ENCODE results near the gene FUT2.

The FUT2 gene

DNA sequence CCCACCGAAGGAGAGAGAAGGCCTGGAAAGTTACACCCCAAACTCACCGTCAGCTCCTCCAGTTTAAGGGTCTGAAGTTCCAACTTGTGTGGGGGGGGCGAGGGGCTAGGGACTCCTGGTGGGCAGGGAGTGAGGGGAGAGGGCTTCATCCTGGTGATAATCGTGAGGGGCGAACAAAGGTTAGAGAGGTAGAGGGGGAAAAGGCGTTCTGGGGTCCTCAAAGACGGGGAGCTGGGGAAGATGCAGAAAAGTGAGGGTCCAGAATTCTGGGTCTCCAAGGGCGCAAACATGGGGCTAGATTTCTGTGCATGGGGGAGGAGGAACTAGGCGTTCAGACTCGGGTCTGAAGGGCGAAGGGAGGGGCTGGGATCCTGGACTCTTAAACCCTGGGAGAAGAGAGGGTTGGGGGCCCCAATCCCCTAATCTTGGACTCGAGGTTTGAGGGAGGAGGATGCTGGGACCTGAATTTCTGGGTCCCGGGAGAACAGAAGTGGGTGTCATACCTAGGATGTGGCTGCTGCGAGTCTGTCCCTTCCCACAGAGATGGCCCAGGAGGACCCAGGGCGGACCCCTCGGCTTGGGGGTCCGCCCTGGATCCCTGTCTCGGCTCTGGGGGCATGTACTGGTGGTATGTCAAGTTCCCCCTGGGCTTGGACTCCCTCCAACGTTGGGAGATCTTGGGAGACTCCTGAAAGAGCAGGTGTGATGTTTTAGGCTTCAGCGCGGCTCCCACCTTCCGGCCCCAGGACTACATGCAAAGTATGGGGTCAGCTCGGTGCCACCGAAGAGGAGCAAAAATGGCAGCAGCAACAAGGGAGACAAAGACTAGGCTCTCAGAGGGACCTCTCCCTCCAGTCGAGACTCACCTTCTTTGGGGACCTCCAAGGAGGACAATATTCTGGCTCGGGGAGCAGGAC, 19.2 kb downstream of the FUT2 start:
- Histone ChIP-seq H2AFZ (ENCODE audit: low read depth, low read length) (no peak overlapping the region), H4K8ac (ENCODE audit: low read length) (peak overlapping the region; percentile 94), H3K23ac (ENCODE audit: low read length in 2 of 2) (peak overlapping the region in 1 of 2 experiments; percentile 52), H3K18ac (ENCODE audit: low read depth in 1 of 2, low read length in 2 of 2) (peak overlapping the region; percentile 62 to 97), H2AK5ac (ENCODE audit: low read length, severe bottlenecking) (peak overlapping the region; percentile 43), H3K4me2 (ENCODE audit: low read length, poor library complexity, severe bottlenecking) (peak overlapping the region; percentile 92), H2BK15ac (ENCODE audit: low read depth, poor library complexity, severe bottlenecking) (no peak overlapping the region), H3K4ac (ENCODE audit: low read depth in 1 of 2, low read length in 2 of 2) (peak overlapping the region; percentile 32 to 92), H3K27me3 (ENCODE audit: control insufficient read depth in 1 of 2, insufficient read depth in 1 of 2, low read length in 2 of 2) (no peaks in the 10 kb centered on the region), H2BK12ac (ENCODE audit: low read length in 2 of 2) (peak overlapping the region; percentile 31 to 72), H3K4me3 (ENCODE audit: insufficient read depth in 1 of 2, low read depth in 1 of 2, low read length in 2 of 2) (peak overlapping the region; percentile 31 to 82), H3K36me3 (ENCODE audit: control insufficient read depth in 1 of 2, insufficient read depth in 2 of 2, low read depth in 1 of 2, low read length in 2 of 2) (no peaks in the 10 kb centered on the region), H3K9ac (ENCODE audit: low read length) (peak overlapping the region; percentile 90), H3K4me1 (ENCODE audit: control insufficient read depth, insufficient read depth, low read depth, low read length) (peaks cover 25% of the 10 kb centered on the region), H2BK5ac (ENCODE audit: low read depth, low read length, poor library complexity, severe bottlenecking) (peak overlapping the region; percentile 83), H3K9me3 (ENCODE audit: control insufficient read depth, low read length) (peaks cover 3% of the 10 kb centered on the region), H3K14ac (ENCODE audit: low read length in 2 of 2) (peak overlapping the region in 1 of 2 experiments; percentile 30), H3K79me1 (replicated peaks; ENCODE audit: low read length, poor library complexity, severe bottlenecking) (peaks cover 18% of the 10 kb centered on the region), H2BK120ac (ENCODE audit: low read depth, low read length) (peak overlapping the region; percentile 82), H4K91ac (ENCODE audit: low read length) (peak overlapping the region; percentile 95), H3K27ac (ENCODE audit: low read length, poor library complexity, severe bottlenecking) (peak overlapping the region; percentile 75)
- 78% methylated on average over 26 of the region's 26 CpGs for WGBS
- DNase-seq, result no peak

GRCh38 chr19:48715681-48716171, 20.0 kb downstream of the FUT2 start:
- WGBS, result 95% methylated on average over 15 of the region's 19 CpGs
- Histone ChIP-seq H3K36me3 (ENCODE audit: control insufficient read depth in 1 of 2, insufficient read depth in 2 of 2, low read depth in 1 of 2, low read length in 2 of 2) (no peaks in the 10 kb centered on the region), H2BK120ac (ENCODE audit: low read depth, low read length) (no peak overlapping the region), H3K4me3 (ENCODE audit: insufficient read depth in 1 of 2, low read depth in 1 of 2, low read length in 2 of 2) (peak overlapping the region in 1 of 2 experiments; percentile 82), H3K79me1 (replicated peaks; ENCODE audit: low read length, poor library complexity, severe bottlenecking) (peaks cover 18% of the 10 kb centered on the region), H3K27ac (ENCODE audit: low read length, poor library complexity, severe bottlenecking) (no peak overlapping the region), H2BK12ac (ENCODE audit: low read length in 2 of 2) (peak overlapping the region in 1 of 2 experiments; percentile 24), H3K9ac (ENCODE audit: low read length) (peak overlapping the region; percentile 90), H3K4me1 (ENCODE audit: control insufficient read depth, insufficient read depth, low read depth, low read length) (peaks cover 29% of the 10 kb centered on the region), H4K8ac (ENCODE audit: low read length) (no peak overlapping the region), H2BK15ac (ENCODE audit: low read depth, poor library complexity, severe bottlenecking) (peak overlapping the region; percentile 77), H3K23ac (ENCODE audit: low read length in 2 of 2) (no peak overlapping the region), H3K9me3 (ENCODE audit: control insufficient read depth, low read length) (peaks cover 3% of the 10 kb centered on the region), H2AFZ (ENCODE audit: low read depth, low read length) (no peak overlapping the region), H3K4me2 (ENCODE audit: low read length, poor library complexity, severe bottlenecking) (no peak overlapping the region), H3K18ac (ENCODE audit: low read depth in 1 of 2, low read length in 2 of 2) (peak overlapping the region in 1 of 2 experiments; percentile 37), H4K91ac (ENCODE audit: low read length) (peak overlapping the region; percentile 84), H3K14ac (ENCODE audit: low read length in 2 of 2) (no peak overlapping the region), H2BK5ac (ENCODE audit: low read depth, low read length, poor library complexity, severe bottlenecking) (no peak overlapping the region), H2AK5ac (ENCODE audit: low read length, severe bottlenecking) (no peak overlapping the region), H3K4ac (ENCODE audit: low read depth in 1 of 2, low read length in 2 of 2) (peak overlapping the region in 1 of 2 experiments; percentile 92), H3K27me3 (ENCODE audit: control insufficient read depth in 1 of 2, insufficient read depth in 1 of 2, low read length in 2 of 2) (no peaks in the 10 kb centered on the region)
- no peak for DNase-seq

GRCh38 chr19:48716562-48717291, 21.0 kb downstream of the FUT2 start:
- Histone ChIP-seq H3K14ac (ENCODE audit: low read length in 2 of 2) (peak overlapping the region in 1 of 2 experiments; percentile 35), H4K8ac (ENCODE audit: low read length) (peak overlapping the region; percentile 30), H4K91ac (ENCODE audit: low read length) (peak overlapping the region; percentile 78), H3K18ac (ENCODE audit: low read depth in 1 of 2, low read length in 2 of 2) (peak overlapping the region; percentile 61 to 86), H2BK120ac (ENCODE audit: low read depth, low read length) (peak overlapping the region; percentile 57), H3K36me3 (ENCODE audit: control insufficient read depth in 1 of 2, insufficient read depth in 2 of 2, low read depth in 1 of 2, low read length in 2 of 2) (no peaks in the 10 kb centered on the region), H3K27ac (ENCODE audit: low read length, poor library complexity, severe bottlenecking) (no peak overlapping the region), H3K27me3 (ENCODE audit: control insufficient read depth in 1 of 2, insufficient read depth in 1 of 2, low read length in 2 of 2) (no peaks in the 10 kb centered on the region), H3K4me1 (ENCODE audit: control insufficient read depth, insufficient read depth, low read depth, low read length) (peaks cover 31% of the 10 kb centered on the region), H2BK5ac (ENCODE audit: low read depth, low read length, poor library complexity, severe bottlenecking) (no peak overlapping the region), H2AK5ac (ENCODE audit: low read length, severe bottlenecking) (peak overlapping the region; percentile 62), H3K9ac (ENCODE audit: low read length) (peak overlapping the region; percentile 90), H3K4me2 (ENCODE audit: low read length, poor library complexity, severe bottlenecking) (peak overlapping the region; percentile 57), H3K9me3 (ENCODE audit: control insufficient read depth, low read length) (no peaks in the 10 kb centered on the region), H2BK12ac (ENCODE audit: low read length in 2 of 2) (peak overlapping the region in 1 of 2 experiments; percentile 65), H2AFZ (ENCODE audit: low read depth, low read length) (peak overlapping the region; percentile 92), H3K4ac (ENCODE audit: low read depth in 1 of 2, low read length in 2 of 2) (peak overlapping the region; percentile 47 to 62), H3K4me3 (ENCODE audit: insufficient read depth in 1 of 2, low read depth in 1 of 2, low read length in 2 of 2) (peak overlapping the region; percentile 39 to 82), H2BK15ac (ENCODE audit: low read depth, poor library complexity, severe bottlenecking) (peak overlapping the region; percentile 13), H3K79me1 (replicated peaks; ENCODE audit: low read length, poor library complexity, severe bottlenecking) (peaks cover 18% of the 10 kb centered on the region), H3K23ac (ENCODE audit: low read length in 2 of 2) (no peak overlapping the region)
- WGBS, result 12% methylated on average over 24 of the region's 24 CpGs
- DNase-seq, result peak; percentile 22
